Measurements from ENCODE around the gene CD52. TPM values are rescaled to one million over a fixed set of nuclear protein-coding genes. Genes with fewer than 3 reads are reported as not detected.

CD52 gene
- total RNA-seq, 4 donors from 2014 or later = 1.8 to 2.7 (median 2.2) TPM; not detected in 1

DNA sequence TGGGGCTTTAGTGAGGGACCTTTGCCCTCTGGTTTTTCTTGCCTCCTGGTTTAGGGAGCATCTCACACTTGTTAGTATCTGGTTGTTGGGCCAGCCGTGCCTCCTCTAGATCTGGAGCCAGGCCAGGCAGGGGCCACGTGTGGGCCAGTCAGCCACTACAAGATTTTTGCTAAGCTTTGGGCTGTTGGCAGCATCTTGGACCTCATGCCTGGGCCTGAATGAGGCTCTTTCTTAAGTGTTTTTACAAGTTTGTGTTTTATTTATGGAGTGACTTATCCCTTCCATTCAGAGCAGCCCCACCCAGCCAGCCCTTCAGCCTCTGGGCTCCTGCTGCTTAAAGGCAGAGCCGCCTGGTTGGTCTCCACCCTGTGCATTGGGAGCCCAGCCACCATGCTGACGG is 39.5 kb upstream of the CD52 start:
- no peaks in the 10 kb centered on the region for H3K27me3 ChIP-seq
- ATAC-seq = no peak
- H3K4me1 ChIP-seq = peaks cover 0 to 75% (median 49%) of the 10 kb centered on the region in 3 donors
- WGBS, 2 donors (ENCODE audit: low coverage in 1 of 2) = 33 to 49% methylated on average over 3 of the region's 4 CpGs
- TF ChIP-seq POLR2AphosphoS5 (IDR thresholded peaks at IDR 0.05) (no peak), EP300 (IDR thresholded peaks at IDR 0.05) (no peak), POLR2A (IDR thresholded peaks at IDR 0.05) (no peak)
- TF ChIP-seq, protein P1, sequence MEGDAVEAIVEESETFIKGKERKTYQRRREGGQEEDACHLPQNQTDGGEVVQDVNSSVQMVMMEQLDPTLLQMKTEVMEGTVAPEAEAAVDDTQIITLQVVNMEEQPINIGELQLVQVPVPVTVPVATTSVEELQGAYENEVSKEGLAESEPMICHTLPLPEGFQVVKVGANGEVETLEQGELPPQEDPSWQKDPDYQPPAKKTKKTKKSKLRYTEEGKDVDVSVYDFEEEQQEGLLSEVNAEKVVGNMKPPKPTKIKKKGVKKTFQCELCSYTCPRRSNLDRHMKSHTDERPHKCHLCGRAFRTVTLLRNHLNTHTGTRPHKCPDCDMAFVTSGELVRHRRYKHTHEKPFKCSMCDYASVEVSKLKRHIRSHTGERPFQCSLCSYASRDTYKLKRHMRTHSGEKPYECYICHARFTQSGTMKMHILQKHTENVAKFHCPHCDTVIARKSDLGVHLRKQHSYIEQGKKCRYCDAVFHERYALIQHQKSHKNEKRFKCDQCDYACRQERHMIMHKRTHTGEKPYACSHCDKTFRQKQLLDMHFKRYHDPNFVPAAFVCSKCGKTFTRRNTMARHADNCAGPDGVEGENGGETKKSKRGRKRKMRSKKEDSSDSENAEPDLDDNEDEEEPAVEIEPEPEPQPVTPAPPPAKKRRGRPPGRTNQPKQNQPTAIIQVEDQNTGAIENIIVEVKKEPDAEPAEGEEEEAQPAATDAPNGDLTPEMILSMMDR (IDR thresholded peaks at IDR 0.05) = no peak
- H3K36me3 ChIP-seq = peaks cover 0 to 6% of the 10 kb centered on the region in 2 donors
- no peaks in the 10 kb centered on the region for H3K9me3 ChIP-seq
- H3K27ac ChIP-seq = peak overlapping the region in 3 of 4 donors; percentile 95 to 97 (median 95)
- no peak overlapping the region for H3K4me3 ChIP-seq

DNA sequence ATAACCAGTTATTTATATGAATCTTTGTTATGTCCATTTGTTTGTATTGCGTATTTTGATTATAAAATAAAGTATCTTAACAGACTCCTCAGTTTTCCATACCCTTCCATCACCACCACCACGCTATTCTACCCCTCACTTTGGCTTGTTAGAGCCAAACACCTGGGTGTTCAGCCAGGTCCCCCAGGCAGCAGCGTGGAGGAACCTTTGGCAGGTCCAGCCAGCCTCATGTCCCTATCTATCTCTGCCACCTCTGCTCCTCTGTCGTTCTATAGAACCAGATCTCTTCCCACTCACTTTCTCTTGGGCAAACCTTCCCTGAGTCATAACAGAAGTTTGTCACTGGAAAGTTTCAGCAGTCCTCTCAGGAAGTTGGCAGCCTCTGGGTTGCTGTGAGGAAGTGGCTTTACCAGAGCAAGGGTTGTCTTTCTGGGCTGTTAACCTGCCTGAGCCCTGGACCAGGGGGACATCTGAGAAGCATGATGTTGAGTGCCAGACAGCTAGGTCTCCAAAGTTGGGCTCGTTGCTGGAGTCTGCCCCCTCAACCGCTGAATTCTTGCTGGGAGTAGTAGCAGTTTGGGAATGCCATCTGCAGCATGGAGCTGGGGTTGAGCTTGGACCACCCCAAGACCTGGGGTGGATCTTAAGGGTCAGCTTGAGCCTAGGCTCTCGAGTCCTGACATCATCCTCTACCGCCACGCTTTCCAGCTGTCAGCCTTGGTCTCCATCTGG is 38.9 kb upstream of the CD52 start:
- no peaks in the 10 kb centered on the region for H3K27me3 ChIP-seq
- H3K4me3 ChIP-seq = peak overlapping the region; percentile 70 to 93
- no peak for ATAC-seq
- 43 to 80% methylated on average over 3 to 6 of the region's 9 CpGs for WGBS, 2 donors (ENCODE audit: low coverage in 1 of 2)
- H3K9me3 ChIP-seq = no peaks in the 10 kb centered on the region
- peaks cover 0 to 80% (median 49%) of the 10 kb centered on the region in 3 donors for H3K4me1 ChIP-seq
- H3K36me3 ChIP-seq = peaks cover 0 to 6% of the 10 kb centered on the region in 2 donors
- TF ChIP-seq, protein P1 (IDR thresholded peaks at IDR 0.05) = no peak
- TF ChIP-seq POLR2AphosphoS5 (IDR thresholded peaks at IDR 0.05) (peak; percentile 18), POLR2A (IDR thresholded peaks at IDR 0.05) (no peak), EP300 (IDR thresholded peaks at IDR 0.05) (no peak)
- H3K27ac ChIP-seq = peak overlapping the region; percentile 87 to 97 (median 95)

DNA sequence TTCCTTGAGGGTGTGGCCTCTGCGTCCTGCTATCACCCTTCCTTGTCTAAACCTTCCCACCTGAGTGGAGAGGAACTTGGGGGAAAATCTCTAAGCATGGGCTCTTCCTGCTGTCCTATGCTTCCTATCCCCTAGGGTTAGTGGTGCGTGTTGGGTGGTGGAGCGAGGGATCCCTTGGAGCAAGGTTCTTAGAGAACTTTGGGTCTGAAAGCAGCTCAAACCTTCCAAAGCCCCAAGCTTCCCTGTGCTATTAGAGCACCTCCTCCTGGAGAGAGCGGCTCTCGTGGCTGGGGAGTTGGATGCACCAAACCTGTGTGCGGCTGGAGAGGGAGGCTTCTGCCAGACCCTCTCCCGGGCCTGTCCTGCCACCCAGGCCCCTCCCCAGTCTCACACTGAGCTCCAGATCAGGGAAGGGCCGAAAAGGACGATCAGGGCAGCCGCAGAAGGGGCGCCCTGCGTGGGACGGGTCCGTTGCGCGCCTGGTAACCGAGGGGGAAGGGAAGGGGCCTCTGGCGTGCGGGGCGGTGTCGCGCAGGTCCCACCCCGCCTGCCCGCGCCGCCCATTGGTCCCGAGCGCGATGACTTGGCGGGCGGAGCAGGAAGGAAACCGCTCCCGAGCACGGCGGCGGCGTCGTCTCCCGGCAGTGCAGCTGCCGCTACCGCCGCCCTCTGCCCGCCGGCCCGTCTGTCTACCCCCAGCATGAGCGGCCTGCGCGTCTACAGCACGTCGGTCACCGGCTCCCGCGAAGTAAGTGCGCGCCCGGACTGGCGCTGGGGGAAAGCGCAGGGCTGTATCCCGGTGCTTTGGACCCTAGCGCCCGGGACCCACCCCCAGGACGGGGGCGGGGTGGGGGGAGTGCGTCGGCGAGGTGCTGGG is 38.1 kb upstream of the CD52 start, which contains the start of gene SH3BGRL3:
Gene SH3BGRL3, plus strand, starts transcription at position 631 of the 877 bp plus-strand sequence. Its CDS starts 70 bp downstream, at position 701.
- H3K27ac ChIP-seq = peak within 1 kb of the TSS; percentile 87 to 97 (median 95)
- WGBS, 2 donors (ENCODE audit: low coverage in 1 of 2) = 0% methylated on average over 3 of the region's 66 CpGs; no CpG with 5 or more reads in 1 of the 2 donors
- H3K4me1 ChIP-seq = peaks cover 0 to 88% (median 55%) of the 10 kb centered on the region in 3 donors
- peak; percentile 88 for ATAC-seq
- no peaks in the 10 kb centered on the region for H3K27me3 ChIP-seq
- peak within 1 kb of the TSS; percentile 70 to 93 for H3K4me3 ChIP-seq
- H3K36me3 ChIP-seq = peaks cover 0 to 6% of the 10 kb centered on the region in 2 donors
- H3K9me3 ChIP-seq = no peaks in the 10 kb centered on the region
- TF ChIP-seq, protein P1 (IDR thresholded peaks at IDR 0.05) = peak in 2 of 4 experiments; percentile 31 to 58
- TF ChIP-seq EP300 (IDR thresholded peaks at IDR 0.05) = no peak
- peak; percentile 93 for TF ChIP-seq POLR2AphosphoS5 (IDR thresholded peaks at IDR 0.05)
- TF ChIP-seq POLR2A (IDR thresholded peaks at IDR 0.05) = peak; percentile 95 to 96

DNA sequence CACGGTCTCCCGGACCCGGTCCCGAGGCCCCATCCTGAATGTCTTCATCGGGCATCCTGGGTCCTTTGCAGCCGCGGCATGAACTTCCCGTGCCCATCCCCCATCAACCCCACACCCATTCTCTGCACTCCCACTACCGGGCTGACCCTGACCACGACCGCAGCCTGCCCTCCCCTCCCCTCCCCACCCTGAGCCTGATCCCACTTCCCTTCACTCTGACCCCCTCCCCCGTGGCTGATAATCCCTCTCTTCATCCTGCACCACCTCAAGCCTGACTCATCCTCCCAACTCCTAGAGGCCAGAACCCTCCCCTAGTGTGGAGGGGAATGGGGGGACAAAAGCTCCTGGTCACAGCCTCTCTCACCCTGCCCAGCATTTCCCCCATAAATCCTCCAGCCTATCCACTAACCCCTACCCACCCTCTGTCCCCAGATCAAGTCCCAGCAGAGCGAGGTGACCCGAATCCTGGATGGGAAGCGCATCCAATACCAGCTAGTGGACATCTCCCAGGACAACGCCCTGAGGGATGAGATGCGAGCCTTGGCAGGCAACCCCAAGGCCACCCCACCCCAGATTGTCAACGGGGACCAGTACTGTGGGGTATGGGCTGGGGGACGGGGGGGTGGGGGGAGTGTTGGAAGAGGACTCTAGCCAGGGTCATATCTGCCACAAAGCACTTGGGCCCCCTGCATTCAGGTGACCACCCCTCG is 37.3 kb upstream of the CD52 start:
- peaks cover 0 to 91% (median 60%) of the 10 kb centered on the region in 3 donors for H3K4me1 ChIP-seq
- peaks cover 0 to 6% of the 10 kb centered on the region in 2 donors for H3K36me3 ChIP-seq
- WGBS, 2 donors (ENCODE audit: low coverage in 1 of 2) = 0 to 25% methylated on average over 1 to 4 of the region's 20 CpGs
- H3K4me3 ChIP-seq = peak overlapping the region; percentile 70 to 93
- H3K27ac ChIP-seq = peak overlapping the region; percentile 87 to 97 (median 95)
- H3K27me3 ChIP-seq = no peaks in the 10 kb centered on the region
- no peak for ATAC-seq
- TF ChIP-seq EP300 (IDR thresholded peaks at IDR 0.05) (no peak), POLR2AphosphoS5 (IDR thresholded peaks at IDR 0.05) (no peak), POLR2A (IDR thresholded peaks at IDR 0.05) (no peak)
- TF ChIP-seq, protein P1 (IDR thresholded peaks at IDR 0.05) = no peak
- no peaks in the 10 kb centered on the region for H3K9me3 ChIP-seq

Data from gastroesophageal sphincter (tissue), 4 donors.